Lower leg skin (tissue), 4 donors: Measurements from ENCODE around the gene SF3B5. TPM values are rescaled to one million over a fixed set of nuclear protein-coding genes. Genes with fewer than 3 reads are reported as not detected.

Source experiments
- DNase-seq, 2 donors: peaks; one replicate each; pipeline ENCODE4 v3.0.0-alpha.2; 2019; ENCODE audit warnings: low spot score in 2 of 2
- H3K4me3 ChIP-seq: fragments of 200-600 bp; sonication (generic); 2 replicates; pipeline ENCODE4 v1.5.1; 2017; ENCODE audit warnings: mild to moderate bottlenecking, low read depth; ENCODE audit not compliant: poor library complexity, severe bottlenecking
- POLR2A ChIP-seq, 2 donors: fragments of 450-650 bp; IDR thresholded peaks; one replicate each; pipeline ENCODE4 v1.6.1; 2016 to 2017; ENCODE audit warnings: antibody characterized with exemption in 2 of 2, mild to moderate bottlenecking in 1 of 2, moderate library complexity in 1 of 2
- WGBS, 2 donors: methylation state at CpG; one replicate each; pipeline ENCODE4 v1.1.5; 2018; 5-methylcytosine and 5-hydroxymethylcytosine counted together
- intact Hi-C: fragments of 100-400 bp; cut with DNase I; formaldehyde crosslinking; loops from one replicate; pipeline ENCODE4 v1.15.0; 2023; ENCODE audit warnings: low total_unique reads
- total RNA-seq, 4 donors: library from RNA; depleted of rRNA; stranded (reverse); fragments of >200 nt; gene quantifications; one replicate each; pipeline ENCODE4 v1.1.0, GENCODE V29; 2016
- TF ChIP-seq, protein P1 (sequence below), 3 donors: fragments of 450-650 bp; IDR thresholded peaks; one replicate each; pipeline ENCODE4 v1.5.1; 2016; ENCODE audit warnings: antibody characterized with exemption in 3 of 3, mild to moderate bottlenecking in 3 of 3, moderate library complexity in 2 of 3

SF3B5 gene
- total RNA-seq, 4 donors from 2014 or later: 97.7 to 161 (median 120) TPM

GRCh38 chr6:144066741-144067484 is 28.5 kb downstream of the SF3B5 start:
- no peak for DNase-seq
- TF ChIP-seq POLR2A (IDR thresholded peaks at IDR 0.05): no peak
- TF ChIP-seq, protein P1, sequence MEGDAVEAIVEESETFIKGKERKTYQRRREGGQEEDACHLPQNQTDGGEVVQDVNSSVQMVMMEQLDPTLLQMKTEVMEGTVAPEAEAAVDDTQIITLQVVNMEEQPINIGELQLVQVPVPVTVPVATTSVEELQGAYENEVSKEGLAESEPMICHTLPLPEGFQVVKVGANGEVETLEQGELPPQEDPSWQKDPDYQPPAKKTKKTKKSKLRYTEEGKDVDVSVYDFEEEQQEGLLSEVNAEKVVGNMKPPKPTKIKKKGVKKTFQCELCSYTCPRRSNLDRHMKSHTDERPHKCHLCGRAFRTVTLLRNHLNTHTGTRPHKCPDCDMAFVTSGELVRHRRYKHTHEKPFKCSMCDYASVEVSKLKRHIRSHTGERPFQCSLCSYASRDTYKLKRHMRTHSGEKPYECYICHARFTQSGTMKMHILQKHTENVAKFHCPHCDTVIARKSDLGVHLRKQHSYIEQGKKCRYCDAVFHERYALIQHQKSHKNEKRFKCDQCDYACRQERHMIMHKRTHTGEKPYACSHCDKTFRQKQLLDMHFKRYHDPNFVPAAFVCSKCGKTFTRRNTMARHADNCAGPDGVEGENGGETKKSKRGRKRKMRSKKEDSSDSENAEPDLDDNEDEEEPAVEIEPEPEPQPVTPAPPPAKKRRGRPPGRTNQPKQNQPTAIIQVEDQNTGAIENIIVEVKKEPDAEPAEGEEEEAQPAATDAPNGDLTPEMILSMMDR (IDR thresholded peaks at IDR 0.05): no peak
- no peak overlapping the region for H3K4me3 ChIP-seq
- 71 to 78% methylated on average over 6 of the region's 6 CpGs for WGBS, 2 donors
- intact Hi-C loops: no loop called here

DNA sequence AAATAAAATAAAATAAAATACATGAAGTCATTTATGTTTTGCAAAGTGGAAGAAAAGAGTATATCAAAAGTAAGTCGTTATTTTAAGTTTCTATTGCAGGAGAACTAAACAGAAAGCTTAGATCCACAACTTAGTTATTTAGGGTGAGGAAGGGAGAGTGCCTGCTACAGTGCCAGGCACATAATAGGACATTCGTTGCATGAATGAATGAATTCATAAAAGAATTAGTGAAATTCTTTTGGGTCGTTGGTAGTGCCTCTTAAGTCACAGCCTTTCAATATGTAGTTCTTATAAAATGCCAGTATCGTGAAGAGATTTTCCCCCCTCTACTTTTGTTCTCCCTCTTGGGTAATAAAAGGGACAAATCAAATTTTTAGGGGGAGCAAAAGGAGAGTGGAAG is 29.1 kb downstream of the SF3B5 start:
- WGBS, 2 donors: 71 to 74% methylated on average over 4 of the region's 4 CpGs
- no peak overlapping the region for H3K4me3 ChIP-seq
- intact Hi-C loops: no loop called here
- no peak for DNase-seq
- TF ChIP-seq, protein P1 (IDR thresholded peaks at IDR 0.05): no peak
- TF ChIP-seq POLR2A (IDR thresholded peaks at IDR 0.05): no peak

GRCh38 chr6:144065213-144065660 is 30.1 kb downstream of the SF3B5 start:
- TF ChIP-seq, protein P1 (IDR thresholded peaks at IDR 0.05): no peak
- no peak for TF ChIP-seq POLR2A (IDR thresholded peaks at IDR 0.05)
- 54 to 67% methylated on average over 9 of the region's 9 CpGs for whole genome bisulfite sequencing, 2 donors
- no peak overlapping the region for H3K4me3 ChIP-seq
- no peak for DNase-seq
- intact Hi-C loops: no loop called here

DNA sequence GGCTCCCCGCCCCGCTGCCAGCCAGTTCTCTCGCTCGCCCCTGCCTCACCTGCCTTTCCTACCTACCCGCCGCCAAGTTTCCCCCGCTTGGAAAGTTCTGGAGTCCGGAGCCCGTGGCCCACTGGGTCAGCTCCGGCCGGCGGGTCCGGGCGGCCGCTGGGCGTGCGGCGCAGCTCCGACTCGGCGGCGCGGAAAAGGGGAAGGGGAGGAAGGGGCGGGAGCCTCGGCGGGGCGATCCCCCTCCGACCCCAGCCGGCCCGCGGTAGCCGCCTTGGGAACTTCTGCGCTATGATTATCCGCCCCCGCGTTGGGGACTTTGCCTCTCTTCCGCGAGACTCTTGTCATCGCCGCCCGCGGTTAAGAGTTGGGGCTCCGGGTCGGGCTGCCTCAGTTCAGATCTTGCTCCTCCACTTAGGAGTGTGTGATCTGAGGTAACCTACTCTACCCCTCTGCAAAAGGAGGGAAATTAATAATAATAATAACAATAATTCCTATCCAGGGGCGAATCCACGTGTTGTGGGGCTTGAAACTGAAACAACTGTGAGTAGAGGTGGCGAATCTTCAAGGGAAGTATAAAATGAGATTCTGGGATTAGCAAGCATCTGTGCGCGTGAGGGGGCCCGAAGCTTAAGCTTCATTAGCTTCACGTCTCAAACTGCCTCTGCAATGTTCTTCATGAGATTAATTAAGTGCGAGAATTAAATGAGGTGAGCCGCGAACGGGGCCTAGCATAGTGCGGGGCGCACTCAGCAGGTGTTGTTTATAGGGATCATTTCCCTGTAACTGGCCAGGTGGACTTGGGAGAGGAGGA is 30.8 kb downstream of the SF3B5 start:
- TF ChIP-seq POLR2A (IDR thresholded peaks at IDR 0.05): no peak
- TF ChIP-seq, protein P1 (IDR thresholded peaks at IDR 0.05): no peak
- peak overlapping the region; percentile 67 for H3K4me3 ChIP-seq
- intact Hi-C loops: no loop called here
- peak in 1 of 2 donors; percentile 90 for DNase-seq
- 3 to 13% methylated on average over 21 to 57 of the region's 57 CpGs for WGBS, 2 donors

DNA sequence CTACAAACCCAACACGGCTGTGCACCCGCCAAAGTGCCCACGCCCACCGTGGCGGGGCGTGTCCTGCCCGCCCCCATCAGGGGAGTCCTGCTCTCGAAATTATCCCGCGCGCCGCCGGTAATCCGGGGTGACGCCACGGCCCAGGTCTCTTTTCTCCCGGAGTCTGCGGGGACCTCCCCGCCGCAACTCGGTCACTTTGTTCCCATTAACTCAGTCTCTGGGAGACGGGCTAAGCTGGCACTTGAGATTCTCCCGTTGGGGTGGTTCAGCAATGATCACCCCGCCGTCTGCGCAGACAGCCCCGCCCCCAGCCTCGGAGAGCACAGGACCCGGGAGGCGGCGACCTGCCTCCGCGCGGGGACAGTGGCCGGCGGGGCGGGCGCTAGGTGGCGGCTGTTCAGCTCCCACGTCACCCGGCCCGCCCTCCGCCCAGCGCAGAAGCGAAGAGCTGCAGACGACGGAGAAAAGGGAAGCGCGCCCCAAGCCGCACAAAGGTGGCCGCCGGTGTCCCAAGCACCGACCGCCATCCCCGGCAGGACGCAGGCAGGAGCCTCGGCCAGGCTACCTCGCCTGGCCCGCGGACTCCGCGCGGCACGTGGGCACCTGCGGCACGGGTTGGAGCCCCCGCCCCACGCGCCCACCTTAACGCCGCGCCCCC is 31.5 kb downstream of the SF3B5 start:
- WGBS, 2 donors: 0% methylated on average over 38 to 52 of the region's 72 CpGs
- TF ChIP-seq, protein P1 (IDR thresholded peaks at IDR 0.05): no peak
- TF ChIP-seq POLR2A (IDR thresholded peaks at IDR 0.05): no peak
- peak overlapping the region; percentile 67 for H3K4me3 ChIP-seq
- DNase-seq: peak; percentile 72 to 97
- intact Hi-C loops: no loop called here
